GM12864 (cell line): ENCODE data around the gene OR2AG2.

ENCODE experiments used
- DNase-seq: peaks from one replicate; pipeline ENCODE4 v3.0.0-alpha.2; 2011; ENCODE audit warnings: low read depth
- H3K4me3 ChIP-seq: 2 replicates; pipeline ENCODE4 v1.5.1; 2011; ENCODE audit warnings: mild to moderate bottlenecking, low read depth, low read length, control low read depth
- TF ChIP-seq, protein P1 (sequence below): IDR thresholded peaks from 2 replicates; pipeline ENCODE4 v1.5.1; 2011; ENCODE audit warnings: low read depth, mild to moderate bottlenecking, moderate library complexity, low read length, control low read depth, inconsistent platforms; ENCODE audit errors: missing control alignments

The OR2AG2 gene

DNA sequence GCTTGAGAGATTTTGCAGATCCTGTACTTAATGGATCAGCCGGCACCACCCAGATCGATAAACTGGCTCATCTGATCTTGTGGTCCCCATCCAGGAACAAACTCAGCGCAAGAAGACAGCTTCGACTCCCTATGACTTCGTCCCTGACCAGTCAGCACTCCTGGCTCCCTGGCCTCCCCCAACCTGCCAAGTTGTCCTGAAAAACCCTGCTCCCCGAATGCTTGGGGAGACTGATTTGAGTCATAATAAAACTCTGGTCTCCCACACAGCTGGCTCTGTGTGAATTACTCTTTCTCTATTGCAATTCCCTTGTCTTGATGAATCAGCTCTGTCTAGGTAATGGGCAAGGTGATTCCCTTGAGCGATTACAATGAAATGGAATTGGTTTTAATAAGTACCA lies 29.5 kb downstream of the OR2AG2 start:
- DNase-seq, result no peak
- TF ChIP-seq, protein P1, sequence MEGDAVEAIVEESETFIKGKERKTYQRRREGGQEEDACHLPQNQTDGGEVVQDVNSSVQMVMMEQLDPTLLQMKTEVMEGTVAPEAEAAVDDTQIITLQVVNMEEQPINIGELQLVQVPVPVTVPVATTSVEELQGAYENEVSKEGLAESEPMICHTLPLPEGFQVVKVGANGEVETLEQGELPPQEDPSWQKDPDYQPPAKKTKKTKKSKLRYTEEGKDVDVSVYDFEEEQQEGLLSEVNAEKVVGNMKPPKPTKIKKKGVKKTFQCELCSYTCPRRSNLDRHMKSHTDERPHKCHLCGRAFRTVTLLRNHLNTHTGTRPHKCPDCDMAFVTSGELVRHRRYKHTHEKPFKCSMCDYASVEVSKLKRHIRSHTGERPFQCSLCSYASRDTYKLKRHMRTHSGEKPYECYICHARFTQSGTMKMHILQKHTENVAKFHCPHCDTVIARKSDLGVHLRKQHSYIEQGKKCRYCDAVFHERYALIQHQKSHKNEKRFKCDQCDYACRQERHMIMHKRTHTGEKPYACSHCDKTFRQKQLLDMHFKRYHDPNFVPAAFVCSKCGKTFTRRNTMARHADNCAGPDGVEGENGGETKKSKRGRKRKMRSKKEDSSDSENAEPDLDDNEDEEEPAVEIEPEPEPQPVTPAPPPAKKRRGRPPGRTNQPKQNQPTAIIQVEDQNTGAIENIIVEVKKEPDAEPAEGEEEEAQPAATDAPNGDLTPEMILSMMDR, result no peak
- H3K4me3 ChIP-seq, result no peak overlapping the region

DNA sequence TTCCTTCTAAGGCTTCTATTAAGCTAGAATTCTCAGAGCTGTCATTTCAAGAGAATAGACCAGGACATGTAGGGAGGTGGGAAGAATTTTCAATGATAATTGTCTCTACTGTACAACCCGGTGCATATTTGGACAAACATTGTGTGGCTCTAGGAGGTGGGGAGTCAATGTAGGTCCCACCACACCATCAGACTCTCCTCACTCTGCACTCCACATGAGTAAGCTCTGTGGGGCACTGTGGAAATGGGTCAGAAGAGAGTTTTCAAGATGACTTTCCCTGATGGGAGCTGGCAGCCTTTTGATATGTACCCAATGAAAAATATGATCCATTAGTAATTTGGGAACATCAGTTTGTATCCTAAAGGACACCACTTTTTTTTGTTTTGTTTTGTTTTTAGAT lies 33.2 kb downstream of the OR2AG2 start:
- no peak overlapping the region for H3K4me3 ChIP-seq
- TF ChIP-seq, protein P1, result no peak
- no peak for DNase-seq

DNA sequence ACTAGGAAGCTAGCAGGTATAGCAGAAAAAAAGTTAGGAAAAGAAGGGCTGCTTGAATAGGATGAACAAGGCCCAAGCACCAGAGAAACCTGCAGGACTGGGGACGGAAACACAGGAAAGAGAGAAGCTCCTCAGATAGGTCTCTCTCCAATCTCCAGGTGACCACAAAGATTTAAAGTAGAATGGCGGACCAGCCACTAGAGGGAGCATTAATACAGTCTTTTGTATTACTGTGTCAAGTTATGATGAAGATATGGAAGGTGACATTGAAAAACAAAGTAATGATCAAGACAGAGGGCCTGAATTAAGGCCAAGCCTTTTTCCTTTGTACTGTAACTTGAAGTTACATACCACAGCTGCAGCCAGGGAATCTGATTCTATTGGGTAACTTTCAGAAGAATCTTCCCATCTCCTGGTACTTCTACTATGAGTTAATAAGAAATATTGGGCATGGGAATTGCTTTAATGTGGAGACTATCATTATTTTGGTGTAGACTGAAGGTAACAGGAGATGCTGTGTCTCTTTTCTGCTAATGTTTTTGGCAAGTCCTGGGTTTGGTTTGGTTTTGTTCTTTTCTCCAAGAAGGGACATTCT lies 33.8 kb downstream of the OR2AG2 start:
- no peak overlapping the region for H3K4me3 ChIP-seq
- no peak for DNase-seq
- TF ChIP-seq, protein P1, result peak; percentile 69

DNA sequence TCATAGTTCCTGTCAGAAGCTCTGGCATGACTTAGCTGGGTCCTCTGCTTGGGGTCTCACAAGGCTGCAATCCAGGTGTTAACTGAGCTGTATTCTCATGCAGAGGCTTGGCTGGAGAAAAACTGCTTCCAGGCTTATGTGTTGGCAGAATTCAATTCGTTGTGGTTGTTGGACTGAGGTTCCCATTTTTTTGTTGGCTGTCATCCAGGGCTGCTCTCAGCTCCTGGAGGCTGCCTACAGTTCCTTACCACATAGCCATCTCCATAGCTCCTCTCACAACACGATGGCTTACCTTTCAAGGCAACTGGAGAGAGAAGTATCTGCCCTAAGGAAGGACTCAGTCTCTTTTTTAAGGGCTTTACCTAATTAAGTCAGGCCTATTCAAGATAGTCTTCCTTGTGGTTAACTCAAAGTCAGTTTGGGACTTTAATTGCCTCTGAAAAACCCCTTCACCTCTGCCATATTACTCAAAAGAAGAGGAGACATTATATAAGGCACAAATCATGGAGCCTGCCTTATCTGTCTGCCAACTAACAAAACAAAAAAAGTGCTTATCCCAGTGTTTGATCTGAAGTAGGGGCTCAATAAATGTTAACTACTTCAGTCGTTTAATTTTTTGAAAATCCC lies 35.2 kb downstream of the OR2AG2 start:
- DNase-seq, result no peak
- TF ChIP-seq, protein P1, result no peak
- no peak overlapping the region for H3K4me3 ChIP-seq

DNA sequence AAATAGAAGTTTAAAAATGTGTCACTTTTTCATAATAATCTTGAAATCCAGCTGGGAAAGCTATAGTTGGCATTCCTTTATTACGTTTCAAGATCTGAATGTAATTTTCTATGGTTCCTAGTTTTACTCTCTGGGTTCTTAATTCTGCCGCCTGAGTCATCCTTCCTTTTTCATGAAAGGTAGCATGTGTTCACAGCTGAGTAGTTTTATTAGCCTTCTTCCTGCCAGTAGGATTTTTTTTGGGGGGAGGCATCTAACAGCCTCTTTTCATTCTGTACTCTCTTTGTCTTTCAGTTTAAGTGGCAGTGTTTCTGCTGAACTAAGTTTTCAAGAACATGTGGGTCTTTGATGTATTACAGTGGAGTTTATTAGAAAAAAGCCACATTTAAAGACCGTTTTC lies 36.5 kb downstream of the OR2AG2 start:
- no peak overlapping the region for H3K4me3 ChIP-seq
- DNase-seq, result no peak
- TF ChIP-seq, protein P1, result no peak

DNA sequence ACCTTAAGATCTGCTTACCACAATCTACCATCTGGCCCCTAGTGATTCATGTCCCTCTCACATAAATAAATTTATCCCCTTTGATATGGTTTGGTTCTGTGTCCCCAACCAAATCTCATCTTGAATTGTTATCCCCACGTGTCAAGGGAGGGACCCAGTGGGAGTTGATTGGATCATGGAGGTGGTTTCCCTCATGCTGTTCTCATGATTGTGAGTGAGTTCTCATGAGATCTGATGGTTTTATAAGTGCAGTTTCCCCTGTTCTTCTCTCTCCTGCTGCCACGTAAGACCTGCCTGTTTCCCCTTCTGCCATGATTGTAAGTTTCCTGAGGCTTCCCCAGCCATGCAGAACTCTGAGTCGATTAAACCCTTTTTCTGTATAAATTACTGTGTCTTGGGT lies 37.2 kb downstream of the OR2AG2 start:
- TF ChIP-seq, protein P1, result no peak
- no peak overlapping the region for H3K4me3 ChIP-seq

More for the DNA sequence above, 37.2 kb downstream of the OR2AG2 start:
- DNase-seq, result no peak
